GM19463 (cell line): Measurements from ENCODE around the gene GPC5.
"Not testable (repeated sequence)": the region's sequence is repeated elsewhere in the genome, so short reads cannot be mapped to it uniquely, and the experiment has no call there.

ENCODE experiments used
- ATAC-seq: cut with Tn5 transposase; IDR thresholded peaks from one replicate; pipeline ENCODE4 v1.9.1; 2021; ENCODE audit warnings: mild to moderate bottlenecking, moderate library complexity; ENCODE audit not compliant: unreplicated experiment

The GPC5 gene

DNA sequence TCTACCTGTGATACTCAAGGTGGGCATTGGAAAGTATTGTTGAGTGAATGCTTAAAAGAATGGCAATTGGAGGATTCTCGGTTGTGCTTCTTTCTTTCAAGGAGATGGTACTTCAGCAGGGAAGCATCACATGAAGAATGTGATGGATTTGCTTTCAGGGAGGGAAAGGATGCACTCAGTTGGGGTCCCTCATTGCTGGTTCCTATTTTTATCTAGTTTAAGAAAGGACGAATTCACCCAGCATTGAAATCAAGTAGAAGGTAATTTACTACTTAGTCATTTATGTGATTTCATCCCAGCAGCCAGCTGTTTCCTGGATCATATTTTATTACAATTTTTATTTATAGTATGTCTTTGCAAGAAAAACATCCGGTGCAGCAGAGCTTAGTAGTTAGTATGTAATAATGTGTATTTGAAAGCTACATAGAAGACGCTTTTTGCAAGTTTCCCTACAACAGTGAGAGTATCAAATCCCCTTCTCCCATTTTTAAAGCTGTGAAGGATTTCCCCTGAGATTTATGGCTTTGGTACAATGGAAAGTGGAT, 417.9 kb downstream of the GPC5 start:
- no peak for ATAC-seq

DNA sequence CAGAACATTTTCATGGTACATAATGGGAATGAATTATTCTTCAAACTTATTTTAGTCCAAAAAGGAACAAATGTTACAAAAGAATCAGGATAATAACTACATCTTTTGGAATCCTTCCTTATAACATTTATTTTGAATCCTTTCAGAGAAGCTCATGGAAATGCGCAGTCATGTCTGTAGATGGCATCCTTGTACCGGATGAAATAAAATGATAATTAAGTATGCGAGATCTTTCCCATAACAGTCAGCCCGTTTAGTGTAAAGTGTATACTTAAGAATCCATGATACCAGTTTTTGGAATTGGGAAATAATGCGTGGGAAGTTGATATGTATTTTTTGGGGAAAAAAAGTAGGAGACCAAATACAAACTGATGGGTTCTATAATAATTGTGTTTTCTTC, 418.8 kb downstream of the GPC5 start:
- no peak for ATAC-seq

- ATAC-seq: no peak
Measured at GRCh38 chr13:91824416-91824815, 426.0 kb downstream of the GPC5 start.

DNA sequence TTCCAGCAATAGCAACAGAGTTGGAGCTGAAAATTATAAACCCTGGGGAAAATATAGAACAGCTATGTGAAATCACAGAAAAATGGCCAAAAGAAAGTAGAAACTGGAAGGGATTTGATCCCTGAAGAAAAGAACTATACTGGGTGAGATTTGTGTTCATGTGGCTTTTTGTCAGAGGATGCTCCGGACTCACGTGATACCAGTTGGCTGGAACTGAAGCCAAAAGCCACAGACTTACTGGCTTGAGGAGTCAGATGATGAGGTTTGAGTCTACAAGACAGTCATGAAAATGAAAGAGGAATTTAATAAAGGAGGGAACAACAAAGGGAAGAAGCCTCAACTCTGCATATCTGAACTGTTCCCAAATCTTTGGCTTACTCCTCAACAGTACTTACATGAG, 427.1 kb downstream of the GPC5 start:
- no peak for ATAC-seq

GRCh38 chr13:91836553-91836952, 438.1 kb downstream of the GPC5 start:
- no peak for ATAC-seq

- no peak for ATAC-seq
Measured at GRCh38 chr13:91845612-91846011, 447.2 kb downstream of the GPC5 start.

DNA sequence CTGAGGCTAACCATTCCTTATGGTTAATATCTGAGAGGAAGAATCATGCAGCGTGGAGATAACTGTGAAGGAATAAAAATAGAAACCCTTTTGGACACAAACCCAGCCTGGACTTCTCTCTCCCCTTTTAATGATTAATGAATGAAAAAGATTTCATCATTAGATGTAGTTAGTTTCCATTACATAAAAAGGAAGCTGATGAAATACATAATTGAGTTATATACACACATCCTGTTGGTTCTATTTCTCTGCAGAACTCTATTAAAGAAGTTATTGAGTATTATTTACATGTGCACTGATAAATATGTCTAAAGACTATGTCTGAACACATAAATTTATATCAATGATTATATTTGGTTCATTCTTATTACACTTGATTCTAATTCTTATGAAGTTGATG, 465.3 kb downstream of the GPC5 start:
- no peak for ATAC-seq

DNA sequence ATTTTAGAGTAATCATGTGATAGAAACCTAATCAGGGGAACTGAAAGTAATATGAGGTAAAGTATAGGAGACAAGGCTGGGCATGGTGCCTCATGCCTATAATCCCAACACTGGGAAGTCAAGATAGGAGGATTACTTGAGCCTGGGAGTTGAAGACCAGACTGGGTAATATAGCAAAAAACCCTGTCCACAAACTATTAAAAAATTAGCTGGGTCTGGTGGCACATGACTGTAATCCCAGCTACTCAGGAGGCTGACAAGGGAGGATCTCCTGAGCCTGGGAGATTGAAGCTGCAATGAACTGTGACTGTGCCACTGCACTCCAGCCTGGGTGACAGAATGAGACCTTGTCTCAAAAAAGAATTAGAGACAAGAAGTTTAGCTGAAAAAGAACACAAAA, 469.9 kb downstream of the GPC5 start:
- ATAC-seq: no peak

DNA sequence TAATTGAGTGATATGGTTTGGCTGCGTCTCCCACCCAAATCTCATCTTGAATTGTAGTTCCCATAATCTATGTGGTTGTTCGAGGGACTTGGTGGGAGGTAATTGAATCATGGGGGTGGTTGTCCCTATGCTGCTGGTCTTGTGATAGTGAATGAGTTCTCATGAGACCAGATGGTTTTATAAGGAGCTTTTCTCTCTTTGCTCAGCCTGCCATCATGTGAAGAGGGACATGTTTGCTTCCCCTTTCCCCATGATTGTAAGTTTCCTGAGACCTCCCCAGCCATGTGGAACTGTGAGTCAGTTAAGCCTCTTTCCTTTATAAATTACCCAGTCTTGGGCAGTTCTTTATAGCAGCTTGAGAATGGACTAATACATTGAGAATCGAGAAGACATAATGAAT, 480.1 kb downstream of the GPC5 start:
- ATAC-seq: no peak

DNA sequence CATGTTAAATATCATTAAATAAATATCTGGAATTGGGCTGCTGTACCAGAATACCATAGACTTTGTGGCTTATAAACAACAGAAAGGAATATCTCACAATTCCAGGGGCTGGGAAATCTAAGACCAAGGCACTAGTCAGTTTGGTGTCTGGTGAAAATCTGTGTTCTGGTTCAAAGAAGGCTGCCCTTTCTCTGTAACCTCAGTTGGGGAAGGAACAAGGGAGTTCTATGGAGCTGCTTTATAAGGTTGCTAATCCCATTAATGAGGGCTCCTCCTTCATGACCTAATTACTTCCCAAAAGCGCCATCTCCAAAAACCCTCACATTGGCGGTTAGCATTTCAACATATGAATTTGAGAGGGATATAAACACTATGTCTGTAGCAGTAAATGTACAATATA, 480.9 kb downstream of the GPC5 start:
- ATAC-seq: no peak

- no peak for ATAC-seq
Measured at GRCh38 chr13:91882918-91883317, 484.5 kb downstream of the GPC5 start.

DNA sequence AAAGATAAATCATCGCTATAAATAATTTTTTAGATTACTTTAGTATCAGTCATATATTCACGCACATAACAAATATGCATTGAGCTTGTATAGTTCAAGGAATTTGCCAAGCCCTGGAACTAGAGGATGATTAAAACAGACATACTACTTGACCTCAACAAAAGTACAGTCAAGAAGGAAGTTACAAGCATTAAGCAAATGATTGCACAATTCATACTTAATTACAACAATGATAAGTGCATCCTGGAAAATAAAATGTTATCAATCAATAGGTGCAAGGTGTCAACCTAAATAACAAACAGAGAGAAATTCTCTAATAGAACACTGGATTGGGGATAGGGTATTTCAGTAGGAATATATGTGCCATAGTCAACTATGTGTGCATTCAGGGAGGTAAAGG, 491.2 kb downstream of the GPC5 start:
- ATAC-seq: no peak

- ATAC-seq: no peak
Measured at GRCh38 chr13:91891141-91891540, 492.7 kb downstream of the GPC5 start.

GRCh38 chr13:91893040-91893439, 494.6 kb downstream of the GPC5 start:
- no peak for ATAC-seq

GRCh38 chr13:91894316-91894715, 495.9 kb downstream of the GPC5 start:
- ATAC-seq: no peak

- no peak for ATAC-seq
Measured at GRCh38 chr13:91896547-91896946, 498.1 kb downstream of the GPC5 start.

GRCh38 chr13:91898986-91899385, 500.6 kb downstream of the GPC5 start:
- not testable (repeated sequence) for ATAC-seq

DNA sequence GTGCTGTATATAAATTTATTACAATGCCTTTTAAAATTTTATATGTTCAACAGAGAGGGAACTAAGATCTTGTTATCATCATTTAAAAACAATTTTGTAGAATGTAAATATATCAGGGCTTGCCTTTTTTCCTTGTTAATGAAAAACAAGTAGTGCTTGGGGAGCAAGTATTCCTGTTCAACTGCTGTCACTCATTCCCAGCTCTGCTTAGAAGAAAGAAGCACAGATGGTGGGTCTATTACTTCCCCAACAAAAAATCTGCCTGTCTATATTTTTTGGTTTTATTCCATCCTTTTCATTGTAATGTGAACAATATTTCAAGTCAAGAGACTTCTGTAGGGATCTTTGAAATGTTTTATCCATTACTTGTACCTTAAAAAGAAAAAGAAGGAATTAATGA, 503.9 kb downstream of the GPC5 start:
- no peak for ATAC-seq

DNA sequence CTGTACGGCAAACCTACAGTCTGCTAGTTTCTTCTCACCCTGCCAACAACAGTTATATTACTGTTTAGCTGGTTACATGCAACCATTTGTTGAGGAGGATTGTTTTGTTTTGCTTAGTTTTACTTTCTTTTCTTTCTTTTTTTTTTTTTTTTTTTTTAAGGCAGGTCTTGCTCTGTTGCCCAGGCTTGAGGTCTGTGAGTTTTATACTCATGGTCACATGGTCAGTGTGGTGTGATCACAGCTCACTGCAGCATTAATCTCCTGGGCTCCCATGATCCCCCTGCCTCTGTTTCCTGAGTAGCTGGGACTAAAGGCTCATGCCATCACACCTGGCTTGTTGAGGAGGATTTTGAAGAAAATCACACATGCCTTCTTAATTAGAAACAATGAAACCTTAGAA, 505.6 kb downstream of the GPC5 start:
- ATAC-seq: peak; percentile 83

- ATAC-seq: peak; percentile 65
Measured at GRCh38 chr13:91904597-91904996, 506.2 kb downstream of the GPC5 start.

GRCh38 chr13:91907398-91907797, 509.0 kb downstream of the GPC5 start:
- ATAC-seq: no peak

- ATAC-seq: no peak
Measured at GRCh38 chr13:91909617-91910016, 511.2 kb downstream of the GPC5 start.

GRCh38 chr13:91922969-91923592, 524.7 kb downstream of the GPC5 start:
- peak; percentile 57 for ATAC-seq
